ENCODE results near the gene EPDR1. TPM values are rescaled to one million over a fixed set of nuclear protein-coding genes. Genes with fewer than 3 reads are reported as not detected.
A peak's percentile ranks its signal among the peaks of the same experiment; 100 is the strongest.

Gene EPDR1
- total and polyA plus RNA-seq, 2 donors (not counting 1 experiment from before 2014, with no cell fraction given) = 21.5 to 59.6 TPM

DNA sequence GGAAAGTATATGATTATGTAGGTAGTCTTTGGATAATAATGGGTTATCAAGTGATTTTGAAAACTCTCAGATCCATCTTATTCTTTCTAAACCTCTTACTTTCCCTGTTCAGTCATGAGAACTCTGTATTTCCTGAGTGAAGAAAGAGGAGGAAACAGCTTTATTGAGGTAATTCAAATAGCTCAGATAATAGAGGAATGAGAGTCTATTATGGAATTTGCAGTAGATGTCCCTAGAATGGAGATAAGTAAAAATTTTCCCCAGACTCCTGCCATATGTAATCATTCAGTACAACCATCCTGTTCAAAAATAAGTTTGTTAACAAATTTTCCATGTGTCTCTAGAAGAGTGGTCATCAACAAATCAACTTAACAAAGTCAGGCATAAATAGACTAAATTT is 36.4 kb downstream of the EPDR1 start:
- H3K27ac ChIP-seq (ENCODE audit: insufficient read depth, low read length) = no peak overlapping the region
- no peaks in the 10 kb centered on the region for H3K4me1 ChIP-seq (ENCODE audit: control insufficient read depth, extremely low read depth, insufficient read depth, low read length)
- no peaks in the 10 kb centered on the region for H3K79me2 ChIP-seq (ENCODE audit: control insufficient read depth, insufficient read depth, low read length)
- H3K9ac ChIP-seq (ENCODE audit: insufficient read depth, low read length) = no peak overlapping the region
- H3K36me3 ChIP-seq (ENCODE audit: control insufficient read depth, insufficient read depth, low read length) = no peaks in the 10 kb centered on the region
- TF ChIP-seq EZH2 (IDR thresholded peaks at IDR 0.05; ENCODE audit: low read length, missing control alignments) = no peak
- TF ChIP-seq, protein P1, sequence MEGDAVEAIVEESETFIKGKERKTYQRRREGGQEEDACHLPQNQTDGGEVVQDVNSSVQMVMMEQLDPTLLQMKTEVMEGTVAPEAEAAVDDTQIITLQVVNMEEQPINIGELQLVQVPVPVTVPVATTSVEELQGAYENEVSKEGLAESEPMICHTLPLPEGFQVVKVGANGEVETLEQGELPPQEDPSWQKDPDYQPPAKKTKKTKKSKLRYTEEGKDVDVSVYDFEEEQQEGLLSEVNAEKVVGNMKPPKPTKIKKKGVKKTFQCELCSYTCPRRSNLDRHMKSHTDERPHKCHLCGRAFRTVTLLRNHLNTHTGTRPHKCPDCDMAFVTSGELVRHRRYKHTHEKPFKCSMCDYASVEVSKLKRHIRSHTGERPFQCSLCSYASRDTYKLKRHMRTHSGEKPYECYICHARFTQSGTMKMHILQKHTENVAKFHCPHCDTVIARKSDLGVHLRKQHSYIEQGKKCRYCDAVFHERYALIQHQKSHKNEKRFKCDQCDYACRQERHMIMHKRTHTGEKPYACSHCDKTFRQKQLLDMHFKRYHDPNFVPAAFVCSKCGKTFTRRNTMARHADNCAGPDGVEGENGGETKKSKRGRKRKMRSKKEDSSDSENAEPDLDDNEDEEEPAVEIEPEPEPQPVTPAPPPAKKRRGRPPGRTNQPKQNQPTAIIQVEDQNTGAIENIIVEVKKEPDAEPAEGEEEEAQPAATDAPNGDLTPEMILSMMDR (conservative IDR thresholded peaks at IDR 0.05 in 1 of 2, IDR thresholded peaks at IDR 0.05 in 1 of 2; ENCODE audit: low read depth in 1 of 2, low read length in 2 of 2) = no peak
- no peaks in the 10 kb centered on the region for H4K20me1 ChIP-seq (ENCODE audit: control insufficient read depth, extremely low read depth, insufficient read depth, low read length)
- no peak overlapping the region for H2AFZ ChIP-seq (ENCODE audit: low read length)
- H3K27me3 ChIP-seq (ENCODE audit: control insufficient read depth, insufficient read depth, low read length) = no peaks in the 10 kb centered on the region
- no peak overlapping the region for H3K4me2 ChIP-seq (ENCODE audit: extremely low read depth, insufficient read depth, low read length)
- no peak overlapping the region for H3K4me3 ChIP-seq (replicated peaks in 1 of 4; ENCODE audit: control extremely low read depth in 1 of 4, insufficient read depth in 1 of 4, low read depth in 3 of 4, low read length in 4 of 4)
- no peaks in the 10 kb centered on the region for H3K9me3 ChIP-seq (ENCODE audit: control insufficient read depth, insufficient read depth, low read depth, low read length)
- DNase-seq (ENCODE audit: low read depth in 2 of 2) = peak in 1 of 2 donors; percentile 23

DNA sequence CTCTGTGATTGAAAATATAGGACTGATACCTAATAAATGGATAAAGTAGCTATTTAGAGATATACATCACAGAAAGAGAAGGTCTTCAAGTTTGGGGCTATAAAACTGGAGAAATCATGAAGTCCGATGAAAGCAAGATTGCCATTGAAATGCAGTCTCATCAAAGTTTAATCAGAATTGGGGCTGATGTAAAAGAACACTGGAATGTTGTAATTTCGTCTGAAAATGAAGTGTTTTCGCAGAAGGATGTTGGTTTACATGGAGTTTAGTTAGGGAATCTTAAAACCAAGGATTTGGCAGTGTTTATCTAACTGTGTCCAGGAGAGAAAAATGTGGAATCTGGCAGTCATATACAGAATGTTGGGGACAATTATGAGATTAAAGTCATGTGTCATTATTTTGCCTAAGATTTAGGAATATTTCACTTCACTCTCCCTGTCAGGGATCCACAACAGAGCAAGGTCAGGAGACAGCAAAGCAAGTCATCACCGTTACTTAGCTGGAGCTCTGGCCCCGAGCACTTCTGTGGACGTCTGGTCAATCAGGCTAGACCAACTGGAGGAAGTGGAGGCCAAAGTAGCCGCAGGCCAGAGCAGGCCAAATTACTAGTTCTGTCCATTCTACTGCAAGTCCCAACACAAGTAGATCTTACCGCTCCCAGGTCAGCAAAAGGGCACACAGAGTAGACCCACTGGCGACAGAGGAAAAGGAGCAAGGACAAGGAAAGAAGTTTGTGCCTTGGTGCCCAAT is 37.0 kb downstream of the EPDR1 start:
- H3K9ac ChIP-seq (ENCODE audit: insufficient read depth, low read length) = no peak overlapping the region

DNA sequence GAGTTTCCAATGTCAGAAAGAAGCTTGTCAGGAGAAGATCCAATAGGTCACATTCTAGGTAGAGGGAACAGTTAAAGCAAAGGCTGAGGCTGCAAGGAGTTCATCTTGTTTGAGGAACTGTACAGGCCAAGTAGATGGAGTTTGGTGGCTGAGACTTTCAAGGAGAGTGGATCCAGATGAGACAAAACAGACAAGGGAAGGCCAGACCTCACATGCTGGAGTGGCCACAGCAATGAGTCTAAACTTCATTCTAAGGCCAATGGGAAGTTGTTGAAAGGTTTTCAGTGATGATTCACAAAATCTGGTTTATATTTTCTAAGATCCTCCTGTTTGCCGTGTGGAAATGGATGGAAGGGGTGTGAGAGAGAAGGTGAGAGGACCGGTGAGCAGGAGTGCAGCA is 40.0 kb downstream of the EPDR1 start:
- H4K20me1 ChIP-seq (ENCODE audit: control insufficient read depth, extremely low read depth, insufficient read depth, low read length) = no peaks in the 10 kb centered on the region
- peak in 1 of 2 donors; percentile 13 for DNase-seq (ENCODE audit: low read depth in 2 of 2)
- no peak overlapping the region for H3K27ac ChIP-seq (ENCODE audit: insufficient read depth, low read length)
- H3K36me3 ChIP-seq (ENCODE audit: control insufficient read depth, insufficient read depth, low read length) = no peaks in the 10 kb centered on the region
- no peaks in the 10 kb centered on the region for H3K79me2 ChIP-seq (ENCODE audit: control insufficient read depth, insufficient read depth, low read length)
- H3K27me3 ChIP-seq (ENCODE audit: control insufficient read depth, insufficient read depth, low read length) = no peaks in the 10 kb centered on the region
- H3K9me3 ChIP-seq (ENCODE audit: control insufficient read depth, insufficient read depth, low read depth, low read length) = no peaks in the 10 kb centered on the region
- no peak overlapping the region for H2AFZ ChIP-seq (ENCODE audit: low read length)
- H3K9ac ChIP-seq (ENCODE audit: insufficient read depth, low read length) = no peak overlapping the region
- H3K4me1 ChIP-seq (ENCODE audit: control insufficient read depth, extremely low read depth, insufficient read depth, low read length) = no peaks in the 10 kb centered on the region
- TF ChIP-seq, protein P1 (conservative IDR thresholded peaks at IDR 0.05 in 1 of 2, IDR thresholded peaks at IDR 0.05 in 1 of 2; ENCODE audit: low read depth in 1 of 2, low read length in 2 of 2) = no peak
- no peak for TF ChIP-seq EZH2 (IDR thresholded peaks at IDR 0.05; ENCODE audit: low read length, missing control alignments)
- no peak overlapping the region for H3K4me2 ChIP-seq (ENCODE audit: extremely low read depth, insufficient read depth, low read length)
- no peak overlapping the region for H3K4me3 ChIP-seq (replicated peaks in 1 of 4; ENCODE audit: control extremely low read depth in 1 of 4, insufficient read depth in 1 of 4, low read depth in 3 of 4, low read length in 4 of 4)

More for the DNA sequence above, 37.0 kb downstream of the EPDR1 start:
- no peak overlapping the region for H3K4me3 ChIP-seq (replicated peaks in 1 of 4; ENCODE audit: control extremely low read depth in 1 of 4, insufficient read depth in 1 of 4, low read depth in 3 of 4, low read length in 4 of 4)
- H2AFZ ChIP-seq (ENCODE audit: low read length) = no peak overlapping the region
- H4K20me1 ChIP-seq (ENCODE audit: control insufficient read depth, extremely low read depth, insufficient read depth, low read length) = no peaks in the 10 kb centered on the region
- TF ChIP-seq EZH2 (IDR thresholded peaks at IDR 0.05; ENCODE audit: low read length, missing control alignments) = no peak
- TF ChIP-seq, protein P1 (conservative IDR thresholded peaks at IDR 0.05 in 1 of 2, IDR thresholded peaks at IDR 0.05 in 1 of 2; ENCODE audit: low read depth in 1 of 2, low read length in 2 of 2) = no peak
- H3K9me3 ChIP-seq (ENCODE audit: control insufficient read depth, insufficient read depth, low read depth, low read length) = no peaks in the 10 kb centered on the region
- no peaks in the 10 kb centered on the region for H3K36me3 ChIP-seq (ENCODE audit: control insufficient read depth, insufficient read depth, low read length)
- H3K27ac ChIP-seq (ENCODE audit: insufficient read depth, low read length) = no peak overlapping the region
- no peak for DNase-seq (ENCODE audit: low read depth in 2 of 2)
- no peaks in the 10 kb centered on the region for H3K27me3 ChIP-seq (ENCODE audit: control insufficient read depth, insufficient read depth, low read length)
- no peak overlapping the region for H3K4me2 ChIP-seq (ENCODE audit: extremely low read depth, insufficient read depth, low read length)
- no peaks in the 10 kb centered on the region for H3K79me2 ChIP-seq (ENCODE audit: control insufficient read depth, insufficient read depth, low read length)
- no peaks in the 10 kb centered on the region for H3K4me1 ChIP-seq (ENCODE audit: control insufficient read depth, extremely low read depth, insufficient read depth, low read length)
